ENCODE data around the gene SLC26A1. TPM values are rescaled to one million over a fixed set of nuclear protein-coding genes. Genes with fewer than 3 reads are reported as not detected.

SLC26A1 gene
- total and polyA plus RNA-seq, 2 of the 13 experiments (the other 11 are each of a cell fraction or from before 2014, with no cell fraction given) = 5.4 to 22.9 TPM

- peak; percentile 38; the same call in 1 of the 2 replicates for TF ChIP-seq ZNF652 (CRISPR knock-in tag; IDR thresholded peaks at IDR 0.05; ENCODE audit: borderline replicate concordance, low read depth)
- TF ChIP-seq SSRP1 (CRISPR knock-in tag; IDR thresholded peaks at IDR 0.05) = peak; percentile 82; the same call in 1 of the 2 replicates
- TF ChIP-seq ZNF766 (CRISPR knock-in tag; IDR thresholded peaks at IDR 0.05; ENCODE audit: borderline replicate concordance) = peak; percentile 27; the same call in 1 of the 2 replicates
- peak; percentile 86 for TF ChIP-seq PPARG (CRISPR knock-in tag; conservative IDR thresholded peaks at IDR 0.05)
- TF ChIP-seq, protein P1, sequence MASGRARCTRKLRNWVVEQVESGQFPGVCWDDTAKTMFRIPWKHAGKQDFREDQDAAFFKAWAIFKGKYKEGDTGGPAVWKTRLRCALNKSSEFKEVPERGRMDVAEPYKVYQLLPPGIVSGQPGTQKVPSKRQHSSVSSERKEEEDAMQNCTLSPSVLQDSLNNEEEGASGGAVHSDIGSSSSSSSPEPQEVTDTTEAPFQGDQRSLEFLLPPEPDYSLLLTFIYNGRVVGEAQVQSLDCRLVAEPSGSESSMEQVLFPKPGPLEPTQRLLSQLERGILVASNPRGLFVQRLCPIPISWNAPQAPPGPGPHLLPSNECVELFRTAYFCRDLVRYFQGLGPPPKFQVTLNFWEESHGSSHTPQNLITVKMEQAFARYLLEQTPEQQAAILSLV (CRISPR knock-in tag; IDR thresholded peaks at IDR 0.05; ENCODE audit: borderline replicate concordance) = no peak; the same call in none of the 2 replicates
- no peak for TF ChIP-seq ZNF3 (CRISPR knock-in tag; IDR thresholded peaks at IDR 0.05)
- TF ChIP-seq ZBTB43 (CRISPR knock-in tag; conservative IDR thresholded peaks at IDR 0.05) = peak; percentile 75; the same call in 1 of the 2 replicates
- TF ChIP-seq ZNF780A (CRISPR knock-in tag; IDR thresholded peaks at IDR 0.05) = no peak
- no peak for TF ChIP-seq ADNP (CRISPR knock-in tag; IDR thresholded peaks at IDR 0.05)
- TF ChIP-seq TFE3 (CRISPR knock-in tag; IDR thresholded peaks at IDR 0.05) = peak; percentile 98
- no peak for TF ChIP-seq HNRNPUL1 (IDR thresholded peaks at IDR 0.05; ENCODE audit: low read depth, low read length)
- TF ChIP-seq HOXA7 (CRISPR knock-in tag; IDR thresholded peaks at IDR 0.05) = no peak
- TF ChIP-seq ZNF775 (CRISPR knock-in tag; IDR thresholded peaks at IDR 0.05; ENCODE audit: borderline replicate concordance) = no peak
- TF ChIP-seq ZBTB2 (CRISPR knock-in tag; IDR thresholded peaks at IDR 0.05; ENCODE audit: low read depth) = peak; percentile 66
- TF ChIP-seq YEATS2 (CRISPR knock-in tag; IDR thresholded peaks at IDR 0.05; ENCODE audit: borderline replicate concordance) = peak; percentile 82
- TF ChIP-seq, protein P2, sequence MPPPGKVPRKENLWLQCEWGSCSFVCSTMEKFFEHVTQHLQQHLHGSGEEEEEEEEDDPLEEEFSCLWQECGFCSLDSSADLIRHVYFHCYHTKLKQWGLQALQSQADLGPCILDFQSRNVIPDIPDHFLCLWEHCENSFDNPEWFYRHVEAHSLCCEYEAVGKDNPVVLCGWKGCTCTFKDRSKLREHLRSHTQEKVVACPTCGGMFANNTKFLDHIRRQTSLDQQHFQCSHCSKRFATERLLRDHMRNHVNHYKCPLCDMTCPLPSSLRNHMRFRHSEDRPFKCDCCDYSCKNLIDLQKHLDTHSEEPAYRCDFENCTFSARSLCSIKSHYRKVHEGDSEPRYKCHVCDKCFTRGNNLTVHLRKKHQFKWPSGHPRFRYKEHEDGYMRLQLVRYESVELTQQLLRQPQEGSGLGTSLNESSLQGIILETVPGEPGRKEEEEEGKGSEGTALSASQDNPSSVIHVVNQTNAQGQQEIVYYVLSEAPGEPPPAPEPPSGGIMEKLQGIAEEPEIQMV (CRISPR knock-in tag; IDR thresholded peaks at IDR 0.05; ENCODE audit: low read depth) = peak; percentile 23; the same call in 1 of the 2 replicates
- no peak for TF ChIP-seq ZNF629 (CRISPR knock-in tag; conservative IDR thresholded peaks at IDR 0.05)
- TF ChIP-seq ZSCAN5A (CRISPR knock-in tag; IDR thresholded peaks at IDR 0.05; ENCODE audit: borderline replicate concordance) = no peak
Observed at GRCh38 chr4:992297-993110, 700 bp downstream of the SLC26A1 start (continued).

Measured in HepG2 (cell line).